Natural killer cell (primary cell): ENCODE results near the gene RIC1. TPM values are rescaled to one million over a fixed set of nuclear protein-coding genes. Genes with fewer than 3 reads are reported as not detected.

ENCODE experiments used
- ATAC-seq, 3 donors: fragments of 150-1000 bp in 2 of 3; fragments of 200-7000 bp in 1 of 3; cut with Tn5 transposase; 1 replicate in 1 of 3; 2 replicates in 2 of 3; pipeline ENCODE4 v1.10.0; 2021; ENCODE audit warnings: mild to moderate bottlenecking in 2 of 3, moderate library complexity in 2 of 3
- DNase-seq, 2 donors: peaks; one replicate each; pipeline versions ENCODE4 v3.0.0 to v3.0.0-alpha.2; 2013 to 2021; ENCODE audit warnings: mixed read lengths in 1 of 2
- H3K27ac ChIP-seq: one replicate; pipeline ENCODE4 v1.5.1; 2013; ENCODE audit warnings: mild to moderate bottlenecking, low read length
- H3K27me3 ChIP-seq: one replicate; pipeline ENCODE4 v1.6.1; 2013; ENCODE audit warnings: low read length; ENCODE audit not compliant: control insufficient read depth, insufficient read depth
- H3K36me3 ChIP-seq: one replicate; pipeline ENCODE4 v1.6.1; 2013; ENCODE audit warnings: low read length; ENCODE audit not compliant: control insufficient read depth, insufficient read depth
- H3K4me1 ChIP-seq: one replicate; pipeline ENCODE4 v1.6.1; 2013; ENCODE audit warnings: low read length; ENCODE audit not compliant: control insufficient read depth, insufficient read depth
- H3K4me3 ChIP-seq: one replicate; pipeline ENCODE4 v1.5.1; 2013; ENCODE audit warnings: low read length
- H3K9me3 ChIP-seq: one replicate; pipeline ENCODE4 v1.6.1; 2013; ENCODE audit warnings: low read length; ENCODE audit not compliant: control insufficient read depth, insufficient read depth
- H3K27ac Mint-ChIP-seq, 2 donors: one replicate each; pipeline ENCODE4 v1.8.0; 2022; ENCODE audit warnings: mild to moderate bottlenecking in 2 of 2, mixed read lengths in 2 of 2, moderate library complexity in 1 of 2
- H3K27me3 Mint-ChIP-seq, 2 donors: one replicate each; pipeline ENCODE4 v1.8.0; 2022; ENCODE audit warnings: low read depth in 2 of 2, mixed read lengths in 2 of 2
- H3K36me3 Mint-ChIP-seq: one replicate; pipeline ENCODE4 v1.8.0; 2022; ENCODE audit warnings: mixed read lengths
- H3K4me1 Mint-ChIP-seq, 2 donors: one replicate each; pipeline ENCODE4 v1.8.0; 2022; ENCODE audit warnings: mixed read lengths in 2 of 2
- H3K4me3 Mint-ChIP-seq: one replicate; pipeline ENCODE4 v1.8.0; 2022; ENCODE audit warnings: mild to moderate bottlenecking, moderate library complexity, mixed read lengths
- H3K9me3 Mint-ChIP-seq, 2 donors: one replicate each; pipeline ENCODE4 v1.8.0; 2022; ENCODE audit warnings: mixed read lengths in 2 of 2
- WGBS: methylation state at CpG from one replicate; pipeline ENCODE4 v1.1.7; 2013; ENCODE audit warnings: missing lambda C conversion rate; ENCODE audit not compliant: insufficient coverage; 5-methylcytosine and 5-hydroxymethylcytosine counted together
- intact Hi-C: fragments of 100-400 bp; cut with micrococcal nuclease; formaldehyde crosslinking; loops from one replicate; pipeline ENCODE4 v1.14.2; 2022
- total RNA-seq, 4 donors: library from RNA; stranded (reverse); fragments of 120-200 nt in 1 of 4; gene quantifications; one replicate each; pipeline versions ENCODE4 v1.2.3 to v1.2.4, GENCODE V29; 2013 to 2022
- TF ChIP-seq, protein P1 (sequence below): fragments of 200-600 bp; IDR thresholded peaks from one replicate; pipeline ENCODE4 v1.8.0; 2022; ENCODE audit warnings: antibody characterized with exemption

RIC1 gene
- total RNA-seq, 3 donors from 2014 or later (not counting 1 experiment from before 2014, with no cell fraction given), result 23.5 to 33.9 (median 31.8) TPM

GRCh38 chr9:5698810-5699556 lies 70.1 kb downstream of the RIC1 start:
- TF ChIP-seq, protein P1, sequence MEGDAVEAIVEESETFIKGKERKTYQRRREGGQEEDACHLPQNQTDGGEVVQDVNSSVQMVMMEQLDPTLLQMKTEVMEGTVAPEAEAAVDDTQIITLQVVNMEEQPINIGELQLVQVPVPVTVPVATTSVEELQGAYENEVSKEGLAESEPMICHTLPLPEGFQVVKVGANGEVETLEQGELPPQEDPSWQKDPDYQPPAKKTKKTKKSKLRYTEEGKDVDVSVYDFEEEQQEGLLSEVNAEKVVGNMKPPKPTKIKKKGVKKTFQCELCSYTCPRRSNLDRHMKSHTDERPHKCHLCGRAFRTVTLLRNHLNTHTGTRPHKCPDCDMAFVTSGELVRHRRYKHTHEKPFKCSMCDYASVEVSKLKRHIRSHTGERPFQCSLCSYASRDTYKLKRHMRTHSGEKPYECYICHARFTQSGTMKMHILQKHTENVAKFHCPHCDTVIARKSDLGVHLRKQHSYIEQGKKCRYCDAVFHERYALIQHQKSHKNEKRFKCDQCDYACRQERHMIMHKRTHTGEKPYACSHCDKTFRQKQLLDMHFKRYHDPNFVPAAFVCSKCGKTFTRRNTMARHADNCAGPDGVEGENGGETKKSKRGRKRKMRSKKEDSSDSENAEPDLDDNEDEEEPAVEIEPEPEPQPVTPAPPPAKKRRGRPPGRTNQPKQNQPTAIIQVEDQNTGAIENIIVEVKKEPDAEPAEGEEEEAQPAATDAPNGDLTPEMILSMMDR, result no peak

GRCh38 chr9:5708414-5708813 lies 79.5 kb downstream of the RIC1 start:
- peaks cover 6 to 8% of the 10 kb centered on the region in 2 donors for H3K4me1 Mint-ChIP-seq
- no peak overlapping the region for H3K4me3 Mint-ChIP-seq
- DNase-seq, result no peak
- Histone ChIP-seq H3K27me3 (no peaks in the 10 kb centered on the region), H3K4me3 (no peak overlapping the region), H3K4me1 (no peaks in the 10 kb centered on the region), H3K36me3 (peaks cover 8% of the 10 kb centered on the region), H3K27ac (no peak overlapping the region), H3K9me3 (no peaks in the 10 kb centered on the region)
- no peak for ATAC-seq
- no peak overlapping the region for H3K27ac Mint-ChIP-seq
- TF ChIP-seq, protein P1, result no peak
- 100% methylated on average over 1 of the region's 1 CpG for WGBS
- intact Hi-C loops, result no loop called here
- H3K36me3 Mint-ChIP-seq, result peaks cover 37% of the 10 kb centered on the region
- H3K27me3 Mint-ChIP-seq, result no peaks in the 10 kb centered on the region
- H3K9me3 Mint-ChIP-seq, result peaks cover 10 to 16% of the 10 kb centered on the region in 2 donors

More at GRCh38 chr9:5698810-5699556, 70.1 kb downstream of the RIC1 start:
- peaks cover 17 to 27% of the 10 kb centered on the region in 2 donors for H3K4me1 Mint-ChIP-seq
- intact Hi-C loops, result loop anchor here (10.0 kb wide), 1 partner anchor 54 kb away; no protein-coding TSS in a partner anchor
- H3K9me3 Mint-ChIP-seq, result no peaks in the 10 kb centered on the region
- 94% methylated on average over 6 of the region's 7 CpGs for WGBS
- H3K9me3 ChIP-seq, result no peaks in the 10 kb centered on the region
- H3K27me3 ChIP-seq, result no peaks in the 10 kb centered on the region
- ATAC-seq (no peak), DNase-seq (no peak)
- H3K4me1 ChIP-seq, result no peaks in the 10 kb centered on the region
- no peak overlapping the region for H3K4me3 Mint-ChIP-seq
- H3K4me3 ChIP-seq, result no peak overlapping the region
- H3K27ac Mint-ChIP-seq, result no peak overlapping the region
- H3K27me3 Mint-ChIP-seq, result no peaks in the 10 kb centered on the region
- no peaks in the 10 kb centered on the region for H3K36me3 ChIP-seq
- peaks cover 5% of the 10 kb centered on the region for H3K36me3 Mint-ChIP-seq
- no peak overlapping the region for H3K27ac ChIP-seq

DNA sequence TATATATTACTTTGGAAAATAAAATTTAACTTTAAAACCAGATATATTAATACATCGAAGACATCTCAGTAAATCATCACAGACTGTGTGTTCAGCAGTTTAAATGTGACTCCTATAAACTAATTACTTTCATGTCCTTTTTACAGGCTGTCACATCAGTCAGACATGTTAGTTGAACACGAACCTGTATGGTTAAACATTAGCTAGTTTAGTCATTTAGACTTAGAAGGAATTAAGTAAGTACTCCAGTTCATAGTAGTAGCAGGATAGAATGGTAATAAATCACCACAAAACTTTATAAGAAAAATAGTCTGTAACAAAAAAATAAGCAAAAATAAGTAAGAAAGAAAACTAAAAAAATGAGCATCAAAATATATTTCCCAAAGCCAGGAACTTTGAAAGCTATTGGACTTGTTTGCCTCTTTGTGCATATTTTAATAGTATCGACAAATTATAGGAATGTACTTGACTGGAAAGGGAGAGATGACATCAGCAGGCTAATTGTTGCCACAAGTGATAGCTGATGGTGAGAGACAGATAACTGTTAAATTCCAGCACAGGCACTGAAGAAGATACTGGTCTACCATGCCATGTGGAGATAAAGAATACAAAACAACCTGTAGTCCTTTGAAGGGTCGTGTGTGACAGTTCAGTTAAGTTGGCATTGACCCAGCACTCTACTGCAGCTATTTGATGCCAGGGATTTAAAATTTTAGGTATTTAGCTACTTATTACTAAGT lies 83.9 kb downstream of the RIC1 start:
- TF ChIP-seq, protein P1, result no peak
- H3K36me3 ChIP-seq, result peaks cover 28% of the 10 kb centered on the region
- H3K27me3 ChIP-seq, result no peaks in the 10 kb centered on the region
- no peak overlapping the region for H3K4me3 ChIP-seq
- Mint-ChIP-seq H3K36me3 (peaks cover 40% of the 10 kb centered on the region), H3K4me1 (peaks cover 0 to 3% of the 10 kb centered on the region in 2 donors), H3K9me3 (peaks cover 9 to 12% of the 10 kb centered on the region in 2 donors), H3K4me3 (no peak overlapping the region), H3K27me3 (no peaks in the 10 kb centered on the region), H3K27ac (no peak overlapping the region)
- no peak overlapping the region for H3K27ac ChIP-seq
- ATAC-seq, result no peak
- DNase-seq, result no peak
- WGBS, result 100% methylated on average over 2 of the region's 4 CpGs
- intact Hi-C loops, result no loop called here
- no peaks in the 10 kb centered on the region for H3K4me1 ChIP-seq
- no peaks in the 10 kb centered on the region for H3K9me3 ChIP-seq
